ENCODE measurements around the gene SOX30. TPM values are rescaled to one million over a fixed set of nuclear protein-coding genes. Genes with fewer than 3 reads are reported as not detected.

SOX30 gene
- total RNA-seq, 3 donors from 2014 or later (not counting 1 experiment from before 2014, with no cell fraction given), result 0.09 TPM; not detected in 2

- WGBS (ENCODE audit: insufficient coverage), result 89% methylated on average over 3 of the region's 4 CpGs
- Histone ChIP-seq H3K4me1 (ENCODE audit: control insufficient read depth, insufficient read depth, low read length) (peaks cover 24% of the 10 kb centered on the region), H3K9me3 (ENCODE audit: control insufficient read depth, insufficient read depth, low read length) (no peaks in the 10 kb centered on the region), H3K27ac (ENCODE audit: low read length) (no peak overlapping the region), H3K27me3 (ENCODE audit: control insufficient read depth, insufficient read depth, low read length) (peaks cover 18% of the 10 kb centered on the region), H3K36me3 (ENCODE audit: control insufficient read depth, insufficient read depth, low read length) (no peaks in the 10 kb centered on the region), H3K4me3 (ENCODE audit: low read length) (no peak overlapping the region)
- peak overlapping the region; percentile 75 for H3K4me3 Mint-ChIP-seq
- no peaks in the 10 kb centered on the region for H3K36me3 Mint-ChIP-seq
- peaks cover 12 to 16% of the 10 kb centered on the region in 2 donors for H3K4me1 Mint-ChIP-seq
- intact Hi-C loops (cut with micrococcal nuclease), result no loop called here
- peak overlapping the region in 1 of 2 donors; percentile 21 for H3K27ac Mint-ChIP-seq
- TF ChIP-seq CTCF (IDR thresholded peaks at IDR 0.05), result no peak
- H3K27me3 Mint-ChIP-seq (ENCODE audit: low read depth in 2 of 2), result peaks cover 23% of the 10 kb centered on the region in 2 donors
- ATAC-seq, result no peak
- DNase-seq, result no peak
- no peaks in the 10 kb centered on the region for H3K9me3 Mint-ChIP-seq
These were observed 75.6 kb downstream of the SOX30 start for GRCh38 chr5:157576678-157577077.

Other genes with a start within 250 kb of the SOX30 start
- gene NIPAL4, start 192.2 kb downstream of the SOX30 start, total RNA-seq, result 1 to 10 TPM in 1 of 3 donors, under 1 TPM in 1, not detected in 1; 0.39 to 1.3 TPM
- gene ADAM19, start 76.7 kb downstream of the SOX30 start, total RNA-seq, result 10 to 100 TPM in 1 of 3 donors, 1 to 10 TPM in 2; 1.2 to 28.0 (median 4.7) TPM
- not detected for gene C5orf52, start 19.1 kb upstream of the SOX30 start, total RNA-seq
- gene THG1L, start 79.0 kb upstream of the SOX30 start, total RNA-seq, result 1 to 10 TPM; 3.1 to 4.7 (median 3.5) TPM
- 1 to 10 TPM; 1.2 to 2.3 (median 2.0) TPM for gene LSM11, start 91.3 kb upstream of the SOX30 start, total RNA-seq
- 100 to 1,000 TPM; 111 to 156 (median 132) TPM for gene CLINT1, start 206.7 kb upstream of the SOX30 start, total RNA-seq